SKM-1 treated with dmso at 0.1 percent for 144 hours (cell line): ENCODE results near the gene DNM3.

Experiments used
- DNase-seq: peaks from one replicate; lab custom pipeline; 2025; ENCODE audit not compliant: unreplicated experiment; lab: John Stamatoyannopoulos, UW

The DNM3 gene

GRCh38 chr1:172220376-172220775 lies 379.1 kb downstream of the DNM3 start:
- DNase-seq: no peak

- DNase-seq: no peak
These were observed 380.1 kb downstream of the DNM3 start for GRCh38 chr1:172221436-172221835.

GRCh38 chr1:172224871-172225270 lies 383.6 kb downstream of the DNM3 start:
- DNase-seq: no peak

GRCh38 chr1:172229942-172230341 lies 388.6 kb downstream of the DNM3 start:
- no peak for DNase-seq

- no peak for DNase-seq
These were observed 389.2 kb downstream of the DNM3 start for GRCh38 chr1:172230526-172230925.

GRCh38 chr1:172236958-172237357 lies 395.7 kb downstream of the DNM3 start:
- no peak for DNase-seq

GRCh38 chr1:172238158-172238557 lies 396.9 kb downstream of the DNM3 start:
- no peak for DNase-seq

GRCh38 chr1:172238965-172239364 lies 397.7 kb downstream of the DNM3 start:
- no peak for DNase-seq

GRCh38 chr1:172239901-172240300 lies 398.6 kb downstream of the DNM3 start:
- DNase-seq: no peak

- DNase-seq: no peak
These were observed 400.2 kb downstream of the DNM3 start for GRCh38 chr1:172241540-172241939.

- DNase-seq: no peak
These were observed 403.6 kb downstream of the DNM3 start for GRCh38 chr1:172244865-172245264.

- DNase-seq: no peak
These were observed 404.5 kb downstream of the DNM3 start for GRCh38 chr1:172245788-172246187.

GRCh38 chr1:172246521-172247390 lies 405.5 kb downstream of the DNM3 start:
- DNase-seq: no peak

GRCh38 chr1:172251486-172251885 lies 410.2 kb downstream of the DNM3 start:
- no peak for DNase-seq

GRCh38 chr1:172252321-172252720 lies 411.0 kb downstream of the DNM3 start:
- DNase-seq: no peak

GRCh38 chr1:172252958-172253357 lies 411.7 kb downstream of the DNM3 start:
- DNase-seq: no peak

- no peak for DNase-seq
These were observed 413.4 kb downstream of the DNM3 start for GRCh38 chr1:172254521-172255222.

GRCh38 chr1:172255223-172255560 lies 413.9 kb downstream of the DNM3 start:
- DNase-seq: no peak

- DNase-seq: no peak
These were observed 424.6 kb downstream of the DNM3 start for GRCh38 chr1:172265905-172266304.

- no peak for DNase-seq
These were observed 425.4 kb downstream of the DNM3 start for GRCh38 chr1:172266528-172267174.

- DNase-seq: no peak
These were observed 426.9 kb downstream of the DNM3 start for GRCh38 chr1:172268237-172268636.

- DNase-seq: no peak
These were observed 427.8 kb downstream of the DNM3 start for GRCh38 chr1:172269084-172269483.
